ENCODE measurements around the gene MYCL.

Gene MYCL, protein sequence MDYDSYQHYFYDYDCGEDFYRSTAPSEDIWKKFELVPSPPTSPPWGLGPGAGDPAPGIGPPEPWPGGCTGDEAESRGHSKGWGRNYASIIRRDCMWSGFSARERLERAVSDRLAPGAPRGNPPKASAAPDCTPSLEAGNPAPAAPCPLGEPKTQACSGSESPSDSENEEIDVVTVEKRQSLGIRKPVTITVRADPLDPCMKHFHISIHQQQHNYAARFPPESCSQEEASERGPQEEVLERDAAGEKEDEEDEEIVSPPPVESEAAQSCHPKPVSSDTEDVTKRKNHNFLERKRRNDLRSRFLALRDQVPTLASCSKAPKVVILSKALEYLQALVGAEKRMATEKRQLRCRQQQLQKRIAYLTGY

DNA sequence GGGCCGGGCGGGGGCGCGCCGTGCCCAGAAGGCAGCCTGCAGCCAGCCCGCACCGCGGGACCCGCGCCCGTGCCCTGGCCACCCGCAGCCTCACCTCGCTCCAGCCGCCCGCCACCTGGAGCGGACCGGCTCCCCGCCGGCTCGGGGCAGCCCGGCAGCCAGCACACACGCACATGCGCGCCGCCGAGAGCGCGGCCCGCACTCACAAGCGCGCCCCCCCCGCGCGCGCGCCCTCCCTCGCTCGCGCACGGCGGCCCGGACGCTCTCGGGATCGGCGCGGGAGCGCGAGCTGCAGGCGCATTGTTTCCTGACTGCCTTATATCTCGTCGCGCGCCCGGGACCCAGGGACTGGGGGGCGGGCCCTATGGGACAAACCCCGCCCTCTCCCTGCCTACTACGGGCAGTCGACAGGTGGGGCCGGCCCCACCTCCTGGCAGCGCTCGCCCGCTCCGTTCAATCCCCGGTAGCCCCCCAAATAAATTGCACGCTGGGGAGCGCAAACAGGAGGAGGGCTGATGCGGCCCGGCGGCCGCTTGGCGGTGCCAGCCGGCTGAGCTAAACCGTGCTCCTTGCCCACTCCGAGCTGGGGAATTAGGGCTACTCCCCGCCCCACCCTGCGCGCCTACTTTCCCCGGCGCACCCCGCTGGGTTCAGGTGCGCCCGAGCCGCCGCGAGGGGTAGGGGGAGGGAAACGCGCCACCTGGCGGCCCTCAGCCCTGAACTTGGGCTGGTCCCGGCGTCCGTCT is at the start of gene MYCL:
MYCL (minus strand) TSS at position 204 of the 746 bp plus-strand sequence. CDS start 483 bp downstream, outside the sequence.
- no peaks in the 10 kb centered on the region for H3K36me3 Mint-ChIP-seq
- DNase-seq (ENCODE audit: low spot score in 2 of 2): peak; percentile 47 to 80
- H3K4me3 Mint-ChIP-seq: peak within 1 kb of the TSS; percentile 67
- H3K27ac Mint-ChIP-seq: no peak within 1 kb of the TSS
- no peaks in the 10 kb centered on the region for H3K4me1 Mint-ChIP-seq
- H3K9me3 Mint-ChIP-seq: no peaks in the 10 kb centered on the region
- ATAC-seq: peak; percentile 83

DNA sequence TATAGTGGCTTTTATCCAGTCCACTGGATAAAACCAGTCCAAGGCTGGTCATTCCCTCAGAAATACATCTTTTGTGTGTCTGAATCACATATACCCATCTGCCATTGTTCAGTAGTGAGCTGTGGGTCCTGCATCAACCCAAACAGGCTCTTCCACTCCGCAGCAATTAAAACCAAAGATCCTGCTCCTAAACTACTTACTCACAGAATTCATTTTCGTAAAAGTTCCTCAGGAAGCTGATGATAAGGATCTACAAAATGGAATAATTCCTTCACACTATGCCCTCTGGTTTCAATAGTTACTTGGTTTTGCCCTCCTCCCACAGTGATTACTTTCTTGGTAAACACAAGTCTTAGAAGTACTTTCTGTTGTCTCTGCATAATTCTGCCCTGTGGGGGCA is 48.2 kb upstream of the MYCL start:
- ATAC-seq (no peak), DNase-seq (ENCODE audit: low spot score in 2 of 2) (no peak)
- no peaks in the 10 kb centered on the region for H3K9me3 Mint-ChIP-seq
- peaks cover 2% of the 10 kb centered on the region for H3K36me3 Mint-ChIP-seq
- peaks cover 22% of the 10 kb centered on the region for H3K4me1 Mint-ChIP-seq
- H3K27ac Mint-ChIP-seq: no peak overlapping the region
- no peak overlapping the region for H3K4me3 Mint-ChIP-seq

DNA sequence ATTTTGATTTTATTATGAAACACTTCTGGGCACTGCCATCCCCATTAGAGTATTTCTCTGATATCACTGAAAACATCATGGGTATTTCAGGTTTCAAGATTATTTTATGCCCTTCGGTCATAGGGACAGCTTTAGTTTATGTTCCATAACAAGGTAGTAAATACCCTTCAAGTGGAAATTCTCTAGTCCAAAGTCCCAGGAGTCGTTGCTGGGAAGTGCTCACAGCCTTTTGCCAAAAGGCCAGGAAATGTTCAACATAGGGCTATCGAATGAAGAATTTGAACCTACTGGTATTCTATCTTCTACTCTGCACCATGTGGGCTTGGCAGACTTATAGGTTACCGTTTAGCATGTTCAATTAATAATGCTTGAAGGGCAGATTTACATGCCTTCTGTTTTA is 45.5 kb upstream of the MYCL start:
- DNase-seq (ENCODE audit: low spot score in 2 of 2): no peak
- Mint-ChIP-seq H3K4me3 (no peak overlapping the region), H3K36me3 (no peaks in the 10 kb centered on the region), H3K9me3 (no peaks in the 10 kb centered on the region), H3K27ac (no peak overlapping the region), H3K4me1 (peaks cover 19% of the 10 kb centered on the region)
- ATAC-seq: no peak

DNA sequence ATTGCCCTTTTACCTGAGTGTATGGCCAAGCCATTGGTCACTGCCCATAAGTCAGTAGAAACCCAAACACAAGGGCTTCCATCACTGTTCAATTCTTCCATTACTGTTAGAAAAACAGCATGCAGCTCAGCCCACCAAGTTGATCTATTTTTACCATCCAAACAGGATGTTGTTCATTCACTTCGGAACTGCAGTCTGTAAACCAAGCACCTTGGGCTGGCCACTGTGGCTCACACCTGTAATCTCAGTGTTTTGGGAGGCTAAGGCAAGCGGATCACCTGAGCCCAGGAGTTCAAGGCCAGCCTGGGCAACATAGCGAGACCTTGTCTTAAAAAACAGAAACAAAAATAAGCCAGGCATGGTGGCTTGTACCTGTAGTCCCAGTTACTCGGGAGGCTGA is 44.5 kb upstream of the MYCL start:
- Mint-ChIP-seq H3K4me1 (peaks cover 19% of the 10 kb centered on the region), H3K4me3 (no peak overlapping the region), H3K27ac (no peak overlapping the region), H3K9me3 (no peaks in the 10 kb centered on the region), H3K36me3 (no peaks in the 10 kb centered on the region)
- DNase-seq (ENCODE audit: low spot score in 2 of 2) (no peak), ATAC-seq (peak; percentile 36)

DNA sequence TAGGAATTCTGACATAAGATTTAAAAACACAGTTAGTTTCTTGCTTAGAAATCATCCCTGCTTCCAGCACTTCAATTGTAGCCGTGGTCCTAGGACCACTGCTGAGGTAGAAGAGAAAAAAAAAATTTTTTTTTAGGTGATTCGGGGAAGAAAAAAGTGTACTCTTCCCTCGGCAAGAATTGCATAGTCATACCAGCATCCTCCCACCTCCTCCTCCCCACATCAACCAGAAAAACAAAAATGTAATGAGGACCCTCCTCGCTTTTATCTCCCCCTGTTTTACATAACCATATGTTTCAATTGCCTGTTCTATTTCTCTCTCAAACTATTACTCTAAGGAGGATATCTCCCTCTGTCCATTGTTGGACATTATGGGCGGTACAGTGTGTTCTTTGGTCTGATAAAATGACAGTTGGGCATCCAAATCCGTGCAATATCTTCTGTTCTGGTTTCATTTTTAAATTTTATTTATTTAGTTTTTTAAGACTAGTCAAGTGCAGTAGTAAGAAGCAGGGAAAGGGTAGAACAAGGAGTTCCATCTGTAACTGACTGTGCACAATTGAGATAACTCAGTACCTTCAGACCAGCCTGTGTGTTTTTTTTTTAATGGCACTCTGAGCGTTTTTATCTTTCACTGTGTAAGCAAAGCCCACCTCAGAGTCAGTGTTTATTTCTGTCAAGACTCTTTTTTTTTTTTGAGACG is 42.8 kb upstream of the MYCL start:
- no peak for ATAC-seq
- H3K4me1 Mint-ChIP-seq: peaks cover 7% of the 10 kb centered on the region
- H3K4me3 Mint-ChIP-seq: no peak overlapping the region
- no peaks in the 10 kb centered on the region for H3K36me3 Mint-ChIP-seq
- no peak for DNase-seq (ENCODE audit: low spot score in 2 of 2)
- H3K9me3 Mint-ChIP-seq: no peaks in the 10 kb centered on the region
- H3K27ac Mint-ChIP-seq: no peak overlapping the region

DNA sequence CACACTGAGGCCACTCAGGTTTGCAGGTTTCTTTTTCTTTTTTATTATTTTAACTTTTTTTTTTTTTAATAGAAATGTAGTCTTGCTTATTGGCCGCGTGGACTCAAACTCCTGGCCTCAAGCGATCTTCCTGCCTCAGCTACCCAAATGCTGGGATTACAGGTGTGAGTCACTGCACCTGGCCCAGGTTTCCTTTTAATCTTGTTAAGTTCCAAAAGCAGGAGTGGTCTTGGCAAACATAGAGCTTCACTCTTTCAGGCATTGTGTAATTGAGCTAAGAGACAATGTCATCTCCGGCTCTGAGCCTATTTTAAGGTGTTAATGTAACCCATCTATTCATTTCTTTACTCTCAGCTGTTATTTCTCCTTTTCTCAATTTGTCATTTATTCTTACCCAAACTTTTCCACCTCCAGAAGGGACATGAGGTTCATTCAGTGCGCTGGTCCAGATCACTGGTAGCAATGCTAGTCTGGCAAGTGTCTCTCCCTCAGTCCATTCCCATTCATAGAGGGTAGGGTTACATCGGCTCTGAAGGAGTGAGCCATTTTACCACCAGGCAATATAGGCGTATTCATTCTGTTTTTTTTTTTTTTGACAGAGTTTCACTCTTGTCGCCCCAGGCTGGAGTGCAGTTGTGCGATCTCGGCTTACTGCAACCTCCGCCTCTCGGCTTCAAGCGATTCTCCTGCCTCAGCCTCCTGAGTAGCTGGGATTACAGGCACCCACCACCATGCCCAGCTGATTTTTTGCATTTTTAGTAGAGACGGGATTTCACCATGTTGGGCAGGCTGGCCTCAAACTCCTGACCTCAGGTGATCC is 42.0 kb upstream of the MYCL start:
- H3K9me3 Mint-ChIP-seq: no peaks in the 10 kb centered on the region
- ATAC-seq (no peak), DNase-seq (ENCODE audit: low spot score in 2 of 2) (no peak)
- H3K36me3 Mint-ChIP-seq: no peaks in the 10 kb centered on the region
- no peak overlapping the region for H3K27ac Mint-ChIP-seq
- H3K4me3 Mint-ChIP-seq: no peak overlapping the region
- peaks cover 5% of the 10 kb centered on the region for H3K4me1 Mint-ChIP-seq

DNA sequence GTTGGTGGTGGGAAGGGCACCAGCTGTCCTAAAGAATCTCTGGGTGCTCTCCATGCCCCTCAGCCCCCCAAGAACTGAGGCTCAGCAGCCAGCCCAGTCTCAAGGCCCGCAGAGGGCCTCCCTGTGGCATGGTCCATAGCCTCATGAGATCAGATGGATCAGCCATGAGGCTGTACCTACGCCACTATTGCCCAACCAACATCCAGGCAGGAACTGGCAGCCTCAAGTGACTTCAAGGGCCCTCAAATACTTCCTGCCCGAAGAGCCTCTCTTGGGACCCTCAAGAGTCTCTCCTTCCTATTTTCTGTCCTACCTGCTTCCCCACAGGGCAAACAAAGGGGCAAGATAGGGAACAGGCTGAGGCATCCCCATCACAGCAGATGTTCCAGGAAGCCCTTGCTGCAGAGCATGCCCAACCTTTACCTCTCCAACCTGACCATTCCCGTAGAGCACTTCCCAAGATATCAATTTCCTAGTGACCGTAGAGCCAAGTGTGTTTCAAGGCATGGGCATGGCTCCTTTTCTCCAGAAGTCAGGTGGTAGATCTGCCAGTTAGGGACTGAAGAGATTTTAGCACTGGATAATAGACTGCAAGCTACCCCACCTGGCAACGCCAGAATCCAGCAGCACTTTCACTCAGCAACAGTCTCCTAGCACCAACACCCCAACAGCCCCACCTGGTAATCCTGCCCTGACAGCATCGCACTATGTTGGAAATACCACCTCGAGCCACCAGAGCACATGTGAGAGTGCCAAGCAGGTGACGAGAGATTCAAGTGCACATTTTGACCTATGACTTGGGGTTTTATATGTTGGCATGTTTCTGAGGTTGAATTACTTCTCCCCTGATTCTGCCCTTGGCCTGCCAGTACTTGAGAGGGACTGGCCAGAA is 39.5 kb upstream of the MYCL start:
- H3K4me1 Mint-ChIP-seq: peaks cover 11% of the 10 kb centered on the region
- H3K27ac Mint-ChIP-seq: no peak overlapping the region
- H3K36me3 Mint-ChIP-seq: no peaks in the 10 kb centered on the region
- ATAC-seq (no peak), DNase-seq (ENCODE audit: low spot score in 2 of 2) (no peak)
- no peak overlapping the region for H3K4me3 Mint-ChIP-seq
- H3K9me3 Mint-ChIP-seq: no peaks in the 10 kb centered on the region

DNA sequence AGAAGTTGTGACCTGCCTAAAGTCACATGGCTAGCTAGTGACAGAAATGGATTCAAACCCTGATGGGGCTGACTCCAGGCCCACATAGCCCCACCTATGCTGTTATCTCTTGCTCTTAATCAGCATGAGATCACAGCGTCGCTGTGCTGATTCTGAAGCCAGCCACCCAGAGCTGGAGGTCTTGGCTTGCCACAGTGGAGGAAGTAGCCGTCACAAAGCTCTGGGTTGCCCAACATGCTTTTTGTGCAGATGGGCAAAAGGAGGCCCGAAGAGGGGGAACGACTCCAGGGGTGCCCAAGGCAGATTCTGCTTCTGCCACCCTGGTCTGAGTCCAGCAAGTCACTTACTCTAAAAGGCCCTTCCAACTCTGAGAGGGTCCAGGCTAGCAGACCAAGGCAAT is 38.5 kb upstream of the MYCL start:
- no peaks in the 10 kb centered on the region for H3K36me3 Mint-ChIP-seq
- no peak overlapping the region for H3K4me3 Mint-ChIP-seq
- H3K4me1 Mint-ChIP-seq: peaks cover 11% of the 10 kb centered on the region
- no peak overlapping the region for H3K27ac Mint-ChIP-seq
- no peaks in the 10 kb centered on the region for H3K9me3 Mint-ChIP-seq
- no peak for ATAC-seq
- DNase-seq (ENCODE audit: low spot score in 2 of 2): no peak

DNA sequence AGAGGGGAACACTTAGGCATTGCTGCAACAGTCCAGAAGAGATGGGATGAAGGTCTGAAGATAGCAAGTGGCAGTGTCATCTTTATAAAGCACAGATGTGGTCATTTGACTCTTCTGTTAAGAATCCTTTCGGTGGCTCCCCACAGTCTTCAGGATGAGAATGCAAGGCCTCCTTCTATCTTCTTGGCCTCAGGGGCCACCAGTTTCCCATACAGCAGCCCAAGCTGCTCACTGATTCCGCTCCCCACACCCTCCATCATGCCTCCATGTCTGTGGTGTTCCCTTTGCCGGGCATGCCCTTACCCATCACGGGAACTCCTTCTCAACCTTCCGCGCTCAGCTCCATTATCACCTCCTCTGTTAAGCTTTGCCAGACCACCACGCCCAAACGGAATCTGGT is 37.1 kb upstream of the MYCL start:
- Mint-ChIP-seq H3K27ac (no peak overlapping the region), H3K4me3 (no peak overlapping the region)

DNA sequence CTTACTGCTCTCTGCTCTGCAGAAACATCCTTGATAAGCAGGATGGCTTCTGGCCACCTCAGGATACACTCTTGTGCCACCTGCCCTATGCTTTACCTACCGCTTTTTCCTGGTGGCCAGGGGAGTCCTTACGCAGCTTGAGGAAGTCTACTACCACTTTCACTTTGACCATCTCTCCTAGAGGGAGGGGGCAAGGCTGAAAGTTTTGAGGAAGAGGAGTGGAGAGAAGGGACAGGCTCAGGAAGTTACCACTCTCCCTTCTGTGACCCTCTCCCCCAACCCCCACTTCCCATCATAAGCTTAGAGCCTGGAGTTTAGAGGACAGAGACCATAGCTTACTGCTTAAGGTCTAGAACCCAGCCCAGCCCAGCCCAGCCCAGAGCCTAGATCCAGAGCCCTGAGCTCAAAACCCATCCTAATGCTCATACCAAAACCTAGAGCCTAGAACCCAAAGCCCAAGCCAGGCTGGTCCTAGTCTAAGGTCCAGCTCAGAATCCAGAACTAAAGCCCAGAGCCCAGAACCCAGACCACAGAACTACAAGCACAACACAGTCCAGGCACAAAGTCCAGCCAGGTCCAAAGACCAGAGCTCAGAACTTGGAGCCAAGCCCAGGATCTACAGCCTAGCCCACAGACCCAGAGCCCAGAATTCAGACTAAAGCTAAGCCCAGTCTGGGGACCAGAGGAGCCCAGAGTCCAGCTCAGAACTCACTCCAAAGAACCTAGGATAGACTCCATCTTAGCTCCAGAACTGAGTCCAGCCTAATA is 35.2 kb upstream of the MYCL start:
- no peak overlapping the region for H3K4me3 Mint-ChIP-seq
- no peaks in the 10 kb centered on the region for H3K9me3 Mint-ChIP-seq
- DNase-seq (ENCODE audit: low spot score in 2 of 2) (no peak), ATAC-seq (no peak)
- H3K36me3 Mint-ChIP-seq: no peaks in the 10 kb centered on the region
- peak overlapping the region; percentile 21 for H3K27ac Mint-ChIP-seq
- H3K4me1 Mint-ChIP-seq: peaks cover 6% of the 10 kb centered on the region

More for the DNA sequence above, 37.1 kb upstream of the MYCL start:
- H3K36me3 Mint-ChIP-seq: no peaks in the 10 kb centered on the region
- ATAC-seq (no peak), DNase-seq (ENCODE audit: low spot score in 2 of 2) (no peak)
- H3K4me1 Mint-ChIP-seq: peaks cover 10% of the 10 kb centered on the region
- H3K9me3 Mint-ChIP-seq: no peaks in the 10 kb centered on the region

DNA sequence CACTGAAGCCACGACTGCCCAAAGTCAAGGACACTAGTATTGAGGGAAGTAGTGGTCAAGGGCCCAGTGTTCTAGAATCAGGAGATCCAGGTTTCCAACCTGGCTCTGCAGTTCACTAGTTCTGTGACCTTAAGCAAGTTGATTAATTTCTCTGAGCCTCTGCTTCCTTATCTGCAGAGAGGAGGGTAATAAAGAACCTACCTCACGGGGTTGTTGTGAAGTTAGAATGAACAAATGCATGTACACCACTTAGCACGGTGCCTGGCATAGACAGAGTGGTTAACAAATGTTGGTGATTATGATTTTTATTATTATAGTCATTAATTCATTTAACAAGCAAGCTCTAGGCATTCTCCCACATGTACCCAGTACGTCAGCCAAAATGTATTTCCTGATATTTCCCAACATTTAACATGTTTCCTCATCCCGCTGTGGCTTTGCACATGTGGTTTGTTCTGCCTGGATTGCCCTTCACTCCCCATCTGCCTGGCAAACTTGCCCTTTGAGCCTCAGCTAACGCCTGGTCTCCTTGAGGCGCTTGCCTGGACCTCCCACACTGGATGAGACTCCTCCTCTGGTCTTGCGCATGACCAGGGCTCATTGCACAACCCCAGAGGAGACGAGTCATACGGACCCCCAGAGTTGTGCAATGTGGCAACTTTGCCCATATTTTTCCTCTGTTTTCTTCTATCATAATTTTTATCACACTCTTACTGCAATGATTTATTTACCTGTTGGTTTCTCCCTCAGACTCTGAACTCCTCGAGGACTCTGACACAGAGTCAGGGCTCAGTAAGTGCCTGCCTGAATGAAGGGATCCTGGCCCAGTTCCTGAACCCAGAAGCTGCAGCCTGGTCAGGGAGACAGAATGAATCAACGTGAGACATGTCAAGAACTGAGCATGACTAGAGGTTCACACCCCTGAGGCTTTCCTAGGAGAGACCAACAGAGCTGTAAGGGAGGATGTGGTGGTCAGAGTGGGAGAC is 32.5 kb upstream of the MYCL start:
- Mint-ChIP-seq H3K9me3 (no peaks in the 10 kb centered on the region), H3K36me3 (no peaks in the 10 kb centered on the region), H3K27ac (no peak overlapping the region), H3K4me1 (peaks cover 6% of the 10 kb centered on the region), H3K4me3 (no peak overlapping the region)
- peak; percentile 11 for ATAC-seq
- no peak for DNase-seq (ENCODE audit: low spot score in 2 of 2)

DNA sequence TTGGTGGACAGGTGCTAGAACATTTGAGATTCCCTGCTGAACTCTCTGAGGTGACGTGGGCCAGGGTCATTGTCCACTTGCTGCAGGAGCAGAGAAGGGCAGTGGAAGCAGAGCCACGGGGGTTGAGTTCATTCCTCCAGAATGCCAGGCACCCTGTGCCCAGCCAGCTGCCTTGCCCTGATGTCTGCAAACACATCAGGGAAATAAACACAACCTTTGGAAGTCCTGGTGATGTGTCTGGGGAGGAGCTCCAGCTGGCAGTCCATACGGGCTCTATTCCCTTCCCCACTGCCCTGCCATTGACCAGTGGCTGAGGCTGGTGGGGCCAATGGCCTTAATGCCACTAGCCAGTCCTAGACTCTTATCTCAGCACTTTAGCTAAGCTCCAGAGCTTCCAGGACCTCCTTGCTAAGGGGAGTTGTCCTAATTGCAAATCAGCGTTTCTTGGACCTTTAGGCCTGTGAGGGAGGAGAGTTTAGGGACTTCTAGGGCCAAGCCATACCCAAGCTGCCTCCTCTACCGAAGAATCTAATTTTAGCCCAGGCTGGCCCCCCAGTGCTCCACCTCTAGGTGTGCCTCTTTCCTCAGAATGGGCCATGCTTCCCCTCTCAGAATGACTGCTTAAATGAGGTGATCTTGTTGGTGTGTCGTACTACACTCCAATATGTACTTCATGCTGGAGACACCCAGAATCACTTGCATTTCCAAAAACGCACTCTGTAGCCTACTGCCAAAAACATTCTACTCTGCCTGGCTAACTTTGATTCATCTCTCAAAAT is 27.3 kb upstream of the MYCL start:
- H3K4me1 Mint-ChIP-seq: peaks cover 7% of the 10 kb centered on the region
- DNase-seq (ENCODE audit: low spot score in 2 of 2) (no peak), ATAC-seq (no peak)
- no peaks in the 10 kb centered on the region for H3K36me3 Mint-ChIP-seq
- H3K27ac Mint-ChIP-seq: no peak overlapping the region
- no peaks in the 10 kb centered on the region for H3K9me3 Mint-ChIP-seq
- no peak overlapping the region for H3K4me3 Mint-ChIP-seq

All from stimulated activated effector memory CD8-positive, alpha-beta T cell treated with anti-CD3 and anti-CD28 coated beads, Interleukin-12 subunit alpha, Interleukin-12 subunit beta, amount 100 ng/mL, for 72 hours (primary cell).